BE2C (cell line): Measurements from ENCODE around the gene EIF4E1B.
A peak's percentile ranks its signal among the peaks of the same experiment; 100 is the strongest.

Experiments used
- DNase-seq: peaks from one replicate; pipeline ENCODE4 v3.0.0-alpha.2; 2020
- H3K27me3 ChIP-seq: fragments of 250-450 bp; sonication (Bioruptor Pico); 2 replicates; pipeline ENCODE4 v1.5.1; 2020; ENCODE audit warnings: mild to moderate bottlenecking
- H3K36me3 ChIP-seq: fragments of 250-450 bp; sonication (Bioruptor Pico); 2 replicates; pipeline ENCODE4 v1.5.1; 2020; ENCODE audit warnings: mild to moderate bottlenecking
- H3K4me1 ChIP-seq: fragments of 250-450 bp; sonication (Bioruptor Pico); 2 replicates; pipeline ENCODE4 v1.5.1; 2020
- H3K4me3 ChIP-seq: 2 replicates; pipeline ENCODE4 v1.5.1; 2011; ENCODE audit warnings: low read depth, low read length
- H3K9me3 ChIP-seq: fragments of 250-450 bp; sonication (Bioruptor Pico); 2 replicates; pipeline ENCODE4 v1.5.1; 2020
- CTCF ChIP-seq: IDR thresholded peaks from 2 replicates; pipeline ENCODE4 v1.5.1; 2012; ENCODE audit warnings: mild to moderate bottlenecking, low read depth, low read length

Gene EIF4E1B

DNA sequence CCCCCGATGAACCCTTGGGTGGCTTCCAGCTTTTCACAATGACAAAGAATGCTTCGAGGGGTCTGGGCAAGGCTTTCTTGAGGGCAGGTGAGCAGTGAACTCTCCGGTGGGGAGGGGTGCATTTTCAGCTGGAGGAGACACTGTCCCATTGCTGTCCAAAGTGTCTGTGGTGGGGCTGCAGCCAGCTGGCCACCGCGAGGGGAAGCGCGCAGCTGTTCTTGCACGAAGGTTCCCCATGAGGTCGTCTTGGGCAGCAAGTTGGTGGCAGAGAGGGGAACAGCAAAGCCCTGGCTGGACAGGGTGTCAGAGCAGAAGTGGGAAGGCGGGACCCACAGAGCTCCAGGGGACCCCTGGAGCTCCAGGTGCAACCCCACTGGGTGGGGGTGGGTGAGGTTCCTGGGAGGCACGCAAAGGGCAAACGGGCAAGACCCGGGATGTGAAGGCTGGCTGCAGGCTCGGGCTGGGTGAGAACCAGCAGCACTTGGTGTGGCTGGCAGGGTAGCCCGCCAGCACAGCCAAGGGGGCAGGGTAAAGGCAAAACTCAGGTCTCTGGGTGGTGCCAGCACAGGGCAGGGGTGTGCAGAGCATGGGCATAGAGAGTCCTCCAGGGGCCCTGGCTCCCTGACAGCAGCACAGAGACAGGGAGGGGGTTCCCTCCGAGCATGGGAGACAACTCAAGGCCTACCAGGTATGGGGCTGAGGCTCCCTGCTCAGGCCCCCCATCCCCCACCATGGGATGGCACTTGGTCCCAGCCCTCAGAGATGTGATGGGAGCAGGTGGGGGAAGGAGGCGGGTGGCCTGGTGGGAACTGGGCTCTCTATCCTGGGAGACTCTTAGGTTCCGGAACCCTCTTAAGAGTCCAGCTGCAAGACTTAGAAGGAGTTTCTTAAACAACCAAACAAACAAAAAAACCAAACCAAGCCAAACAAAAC is 43.4 kb downstream of the EIF4E1B start:
- no peak for TF ChIP-seq CTCF
- Histone ChIP-seq H3K36me3 (no peaks in the 10 kb centered on the region), H3K4me1 (peaks cover 12% of the 10 kb centered on the region), H3K4me3 (no peak overlapping the region), H3K9me3 (no peaks in the 10 kb centered on the region), H3K27me3 (no peaks in the 10 kb centered on the region)
- DNase-seq: no peak

DNA sequence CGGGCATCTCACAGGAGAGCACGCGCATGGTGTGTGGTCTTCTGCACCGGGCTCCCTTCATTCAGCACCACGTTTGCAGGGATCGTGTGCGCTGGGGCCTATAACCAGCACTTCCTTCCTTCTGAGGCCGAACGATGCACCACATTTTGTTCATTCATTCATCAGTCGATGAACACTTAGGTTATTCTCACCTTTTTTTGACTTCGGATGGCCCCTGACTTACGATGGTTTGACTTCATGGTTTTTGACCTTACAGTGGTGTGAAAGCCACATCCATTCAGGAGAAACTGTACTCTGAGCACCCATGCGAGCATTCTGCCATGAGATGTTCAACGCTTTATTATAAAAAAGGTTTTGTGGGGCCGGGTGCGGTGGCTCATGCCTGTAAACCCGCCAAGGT is 44.3 kb downstream of the EIF4E1B start:
- no peak for DNase-seq
- no peaks in the 10 kb centered on the region for H3K27me3 ChIP-seq
- H3K4me1 ChIP-seq: peaks cover 12% of the 10 kb centered on the region
- H3K36me3 ChIP-seq: no peaks in the 10 kb centered on the region
- no peaks in the 10 kb centered on the region for H3K9me3 ChIP-seq
- TF ChIP-seq CTCF: no peak
- H3K4me3 ChIP-seq: no peak overlapping the region

GRCh38 chr5:176675676-176676360 is 45.3 kb downstream of the EIF4E1B start:
- peak; percentile 61 for TF ChIP-seq CTCF
- H3K9me3 ChIP-seq: no peaks in the 10 kb centered on the region
- H3K4me3 ChIP-seq: no peak overlapping the region
- peaks cover 12% of the 10 kb centered on the region for H3K4me1 ChIP-seq
- no peaks in the 10 kb centered on the region for H3K36me3 ChIP-seq
- no peaks in the 10 kb centered on the region for H3K27me3 ChIP-seq
- DNase-seq: no peak

GRCh38 chr5:176676361-176676824 is 45.9 kb downstream of the EIF4E1B start:
- Histone ChIP-seq H3K36me3 (no peaks in the 10 kb centered on the region), H3K4me3 (no peak overlapping the region), H3K4me1 (peaks cover 12% of the 10 kb centered on the region), H3K9me3 (no peaks in the 10 kb centered on the region), H3K27me3 (no peaks in the 10 kb centered on the region)
- TF ChIP-seq CTCF: no peak
- peak; percentile 80 for DNase-seq

DNA sequence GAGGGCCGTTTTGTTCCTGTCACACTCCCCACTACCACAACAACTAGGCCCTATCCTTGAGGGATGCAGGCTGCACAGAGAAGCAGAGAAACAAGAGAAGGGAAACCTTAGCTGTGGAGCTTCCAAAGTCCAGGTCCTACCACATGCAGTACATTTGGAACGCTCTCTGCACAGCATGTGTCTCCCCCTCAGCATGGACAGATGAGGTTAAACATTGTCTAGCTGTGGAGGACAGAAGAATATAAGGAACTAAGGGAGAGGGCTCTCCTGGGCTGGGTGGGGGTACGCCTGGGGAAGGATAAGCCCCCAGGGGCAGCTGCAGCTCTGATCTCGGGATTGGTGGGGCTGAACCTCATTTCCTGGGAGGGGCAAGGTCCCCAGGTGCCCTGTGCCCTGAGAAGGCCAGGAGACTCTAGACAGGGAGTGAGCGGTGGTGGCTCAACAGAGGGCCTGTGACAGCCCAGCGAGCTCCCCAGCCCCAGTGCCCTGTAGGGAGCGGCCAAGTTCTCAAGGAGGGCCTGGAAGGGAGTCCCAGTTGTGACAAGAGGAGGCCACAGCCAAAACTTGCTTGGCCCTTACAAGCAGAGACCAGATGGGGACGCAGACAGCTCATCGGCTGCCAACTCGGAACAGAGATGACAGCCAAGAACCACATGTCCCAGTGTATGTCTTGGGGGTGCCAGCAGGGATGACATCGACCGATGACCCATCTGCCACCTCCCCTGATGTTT is 46.9 kb downstream of the EIF4E1B start:
- no peak for DNase-seq
- Histone ChIP-seq H3K9me3 (no peaks in the 10 kb centered on the region), H3K36me3 (no peaks in the 10 kb centered on the region), H3K4me1 (peaks cover 12% of the 10 kb centered on the region), H3K4me3 (no peak overlapping the region), H3K27me3 (no peaks in the 10 kb centered on the region)
- TF ChIP-seq CTCF: no peak
